ENCODE results near the gene TENT4A.
"Not testable (repeated sequence)": the region's sequence is repeated elsewhere in the genome, so short reads cannot be mapped to it uniquely, and the experiment has no call there.

The TENT4A gene

GRCh38 chr5:6713274-6714225, at the start of gene TENT4A:
TENT4A (plus strand) TSS chr5:6713432; CDS start chr5:6713984, 552 bp downstream.
- no peak for DNase-seq

GRCh38 chr5:6666762-6667161, 46.5 kb upstream of the TENT4A start:
- DNase-seq, result no peak

GRCh38 chr5:6667648-6668047, 45.6 kb upstream of the TENT4A start:
- DNase-seq, result no peak

GRCh38 chr5:6668717-6669116, 44.5 kb upstream of the TENT4A start:
- DNase-seq, result not testable (repeated sequence)

- DNase-seq, result no peak
Observed at GRCh38 chr5:6673031-6673430, 40.2 kb upstream of the TENT4A start.

- no peak for DNase-seq
Observed at GRCh38 chr5:6673963-6674362, 39.3 kb upstream of the TENT4A start.

GRCh38 chr5:6674421-6674820, 38.8 kb upstream of the TENT4A start:
- no peak for DNase-seq

GRCh38 chr5:6674886-6675285, 38.3 kb upstream of the TENT4A start:
- no peak for DNase-seq

- no peak for DNase-seq
Observed at GRCh38 chr5:6675784-6676491, 37.3 kb upstream of the TENT4A start.

GRCh38 chr5:6676702-6677101, 36.5 kb upstream of the TENT4A start:
- DNase-seq, result no peak

- DNase-seq, result no peak
Observed at GRCh38 chr5:6678385-6678784, 34.8 kb upstream of the TENT4A start.

GRCh38 chr5:6680922-6681321, 32.3 kb upstream of the TENT4A start:
- DNase-seq, result no peak

GRCh38 chr5:6681682-6682081, 31.6 kb upstream of the TENT4A start:
- no peak for DNase-seq

GRCh38 chr5:6682239-6682638, 31.0 kb upstream of the TENT4A start:
- no peak for DNase-seq

GRCh38 chr5:6683241-6683640, 30.0 kb upstream of the TENT4A start:
- DNase-seq, result no peak

- no peak for DNase-seq
Observed at GRCh38 chr5:6684075-6684474, 29.2 kb upstream of the TENT4A start.

- no peak for DNase-seq
Observed at GRCh38 chr5:6686501-6686900, 26.7 kb upstream of the TENT4A start.

GRCh38 chr5:6686915-6687409, 26.3 kb upstream of the TENT4A start:
- no peak for DNase-seq

GRCh38 chr5:6687505-6687904, 25.7 kb upstream of the TENT4A start:
- DNase-seq, result no peak

- no peak for DNase-seq
Observed at GRCh38 chr5:6692906-6693305, 20.3 kb upstream of the TENT4A start.

GRCh38 chr5:6698696-6699095, 14.5 kb upstream of the TENT4A start:
- no peak for DNase-seq

GRCh38 chr5:6699357-6699756, 13.9 kb upstream of the TENT4A start:
- no peak for DNase-seq

- no peak for DNase-seq
Observed at GRCh38 chr5:6700074-6700684, 13.1 kb upstream of the TENT4A start.

Measured in activated CD8-positive, alpha-beta memory T cell treated with anti-CD3 and anti-CD28 coated beads for 24 hours (primary cell).